Panc1 (cell line): ENCODE measurements around the gene PSMA7. TPM values are rescaled to one million over a fixed set of nuclear protein-coding genes. Genes with fewer than 3 reads are reported as not detected.

Source experiments
- ATAC-seq: fragments of 200-7000 bp; cut with Tn5 transposase; 2 replicates; pipeline ENCODE4 v1.9.1; 2020; ENCODE audit warnings: mild to moderate bottlenecking, moderate library complexity
- BruUV-seq: library from RNA; stranded (reverse); fragments of 400-500 nt; replicated peaks from 2 replicates; lab custom pipeline; 2021; lab: Mats Ljungman, UMichigan
- CTCF ChIA-PET: fragments of 300-600 bp; sonication (Branson Sonifier 250); formaldehyde crosslinking; loops from one replicate; lab custom pipeline; 2022; ENCODE audit warnings: antibody characterized with exemption; lab: Charles Lee
- POLR2A ChIA-PET: fragments of 300-600 bp; sonication (Branson Sonifier 250); formaldehyde crosslinking; loops from one replicate; lab custom pipeline; 2022; ENCODE audit warnings: antibody characterized with exemption; lab: Charles Lee
- DNase-seq: peaks from one replicate; pipeline ENCODE4 v3.0.0-alpha.2; 2010; ENCODE audit warnings: low read depth, low spot score
- H3K27ac ChIP-seq: 2 replicates; pipeline ENCODE4 v1.5.1; 2011; ENCODE audit warnings: mild to moderate bottlenecking, low read length, inconsistent platforms
- H3K27me3 ChIP-seq: fragments of 200-500 bp; sonication (Bioruptor generic); 2 replicates; pipeline ENCODE4 v1.6.0; 2014; ENCODE audit warnings: low read length, inconsistent platforms; ENCODE audit not compliant: control insufficient read depth, insufficient read depth
- H3K36me3 ChIP-seq: fragments of 200-500 bp; sonication (Bioruptor generic); 2 replicates; pipeline ENCODE4 v1.5.1; 2014; ENCODE audit warnings: inconsistent platforms, mild to moderate bottlenecking, low read length, moderate library complexity; ENCODE audit not compliant: control insufficient read depth, insufficient read depth
- H3K4me1 ChIP-seq: 2 replicates; pipeline ENCODE4 v1.5.1; 2011; ENCODE audit warnings: inconsistent platforms, mild to moderate bottlenecking, low read length, moderate library complexity; ENCODE audit not compliant: control insufficient read depth, insufficient read depth
- H3K4me3 ChIP-seq, 2 experiments: 2 replicates each; pipeline ENCODE4 v1.5.1; 2011 to 2012; ENCODE audit warnings: low read depth in 2 of 2, low read length in 2 of 2, mild to moderate bottlenecking in 2 of 2, inconsistent platforms in 1 of 2, moderate library complexity in 1 of 2
- H3K9me3 ChIP-seq: fragments of 200-500 bp; sonication (Bioruptor generic); 2 replicates; pipeline ENCODE4 v1.5.1; 2014; ENCODE audit warnings: low read depth, mild to moderate bottlenecking, inconsistent platforms, low read length, moderate library complexity; ENCODE audit not compliant: control insufficient read depth, insufficient read depth
- CTCF ChIP-seq: fragments of 450-650 bp; IDR thresholded peaks from 2 replicates; pipeline ENCODE4 v1.5.1; 2017; ENCODE audit warnings: mild to moderate bottlenecking
- TCF7L2 ChIP-seq: IDR thresholded peaks from 2 replicates; pipeline ENCODE4 v1.6.1; 2011; ENCODE audit warnings: mild to moderate bottlenecking, low read depth, low read length, inconsistent platforms
- in situ Hi-C: cut with HindIII; loops from 2 replicates; pipeline ENCODE4 v1.10.0; 2016; ENCODE audit warnings: low sequenced_read_pairs, low pct_unique_long_range_greater_than_20kb
- intact Hi-C: fragments of 100-400 bp; cut with micrococcal nuclease; formaldehyde crosslinking; loops from one replicate; pipeline ENCODE4 v1.10.0; 2022; ENCODE audit not compliant: unreplicated experiment
- total RNA-seq: library from RNA; stranded (reverse); gene quantifications from one replicate; pipeline ENCODE4 v1.2.1, GENCODE V29; 2021; ENCODE audit not compliant: unreplicated experiment

The PSMA7 gene
- total RNA-seq, 1 experiment from 2014 or later = 402 TPM

GRCh38 chr20:62087227-62087626 lies 56.0 kb downstream of the PSMA7 start:
- ATAC-seq (0 out of 2 replicates have a peak, but pooled peaks have one; percentile 51), DNase-seq (no peak)
- H3K4me3 ChIP-seq = no peak overlapping the region
- no peaks in the 10 kb centered on the region for H3K9me3 ChIP-seq
- ChIA-PET CTCF (no interaction called here), POLR2A (interaction anchor here (0.7 kb wide), 1 partner anchor 23 kb away, joined by 4 read pairs; no protein-coding TSS in a partner anchor)
- BruUV-seq = no TSS peak
- H3K36me3 ChIP-seq = no peaks in the 10 kb centered on the region
- no peak for TF ChIP-seq CTCF
- TF ChIP-seq TCF7L2 = peak; percentile 58; the same call in 1 of the 2 replicates
- in situ Hi-C loops = no loop called here
- H3K27ac ChIP-seq = no peak overlapping the region
- intact Hi-C loops = no loop called here
- no peaks in the 10 kb centered on the region; the same call in 1 of the 2 replicates for H3K27me3 ChIP-seq
- H3K4me1 ChIP-seq = peaks cover 14% of the 10 kb centered on the region

Other genes with a start within 250 kb of the PSMA7 start
- 21.0 TPM for gene TAF4, start 77.5 kb downstream of the PSMA7 start, total RNA-seq
- 52.2 TPM for gene LSM14B, start 20.9 kb downstream of the PSMA7 start, total RNA-seq
- 21.6 TPM for gene SS18L1, start 375 bp upstream of the PSMA7 start, total RNA-seq
- gene MTG2, start 39.6 kb upstream of the PSMA7 start, total RNA-seq = 56.8 TPM
- 0.10 TPM for gene HRH3, start 76.9 kb upstream of the PSMA7 start, total RNA-seq
- 41.4 TPM for gene OSBPL2, start 95.1 kb upstream of the PSMA7 start, total RNA-seq
- 194 TPM for gene ADRM1, start 159.6 kb upstream of the PSMA7 start, total RNA-seq
- 497 TPM for gene LAMA5, start 223.9 kb upstream of the PSMA7 start, total RNA-seq
- gene RPS21, start 243.7 kb upstream of the PSMA7 start, total RNA-seq = 1,761 TPM